ENCODE results near the gene LRRK1. TPM values are rescaled to one million over a fixed set of nuclear protein-coding genes. Genes with fewer than 3 reads are reported as not detected.

LRRK1 gene
- polyA plus RNA-seq, 5 donors: 1.5 to 3.0 (median 2.8) TPM

- DNase-seq: no peak
Observed at GRCh38 chr15:100891307-100892012, 27.7 kb upstream of the LRRK1 start.

- no peak for DNase-seq
Observed at GRCh38 chr15:100892013-100892355, 27.2 kb upstream of the LRRK1 start.

GRCh38 chr15:100893261-100893963 lies 25.7 kb upstream of the LRRK1 start:
- no peak for DNase-seq

- DNase-seq: no peak
Observed at GRCh38 chr15:100893964-100894295, 25.2 kb upstream of the LRRK1 start.

GRCh38 chr15:100895721-100896120 lies 23.4 kb upstream of the LRRK1 start:
- no peak for DNase-seq

GRCh38 chr15:100897221-100898151 lies 21.7 kb upstream of the LRRK1 start:
- no peak for DNase-seq

- no peak for DNase-seq
Observed at GRCh38 chr15:100898152-100898490, 21.0 kb upstream of the LRRK1 start.

- no peak for DNase-seq
Observed at GRCh38 chr15:100898661-100899462, 20.3 kb upstream of the LRRK1 start.

- DNase-seq: no peak
Observed at GRCh38 chr15:100899601-100900000, 19.6 kb upstream of the LRRK1 start.

- DNase-seq: no peak
Observed at GRCh38 chr15:100900136-100900794, 18.9 kb upstream of the LRRK1 start.

- DNase-seq: no peak
Observed at GRCh38 chr15:100900795-100901169, 18.4 kb upstream of the LRRK1 start.

- no peak for DNase-seq
Observed at GRCh38 chr15:100901296-100901695, 17.9 kb upstream of the LRRK1 start.

- no peak for DNase-seq
Observed at GRCh38 chr15:100901702-100902435, 17.3 kb upstream of the LRRK1 start.

- peak; percentile 79 to 80 for DNase-seq
Observed at GRCh38 chr15:100902436-100903167, 16.6 kb upstream of the LRRK1 start.

- DNase-seq: no peak
Observed at GRCh38 chr15:100903168-100903554, 16.0 kb upstream of the LRRK1 start.

GRCh38 chr15:100905850-100906249 lies 13.3 kb upstream of the LRRK1 start:
- DNase-seq: no peak

GRCh38 chr15:100908466-100908865 lies 10.7 kb upstream of the LRRK1 start:
- no peak for DNase-seq

- DNase-seq: no peak
Observed at GRCh38 chr15:100909565-100909964, 9.6 kb upstream of the LRRK1 start.

GRCh38 chr15:100909989-100910955 lies 8.9 kb upstream of the LRRK1 start:
- DNase-seq: no peak
